HK-2 (cell line): Measurements from ENCODE around the gene LRRTM3.

Experiments used
- DNase-seq: peaks from one replicate; pipeline ENCODE4 v3.0.0-alpha.2; 2018; ENCODE audit not compliant: unreplicated experiment

The LRRTM3 gene

DNA sequence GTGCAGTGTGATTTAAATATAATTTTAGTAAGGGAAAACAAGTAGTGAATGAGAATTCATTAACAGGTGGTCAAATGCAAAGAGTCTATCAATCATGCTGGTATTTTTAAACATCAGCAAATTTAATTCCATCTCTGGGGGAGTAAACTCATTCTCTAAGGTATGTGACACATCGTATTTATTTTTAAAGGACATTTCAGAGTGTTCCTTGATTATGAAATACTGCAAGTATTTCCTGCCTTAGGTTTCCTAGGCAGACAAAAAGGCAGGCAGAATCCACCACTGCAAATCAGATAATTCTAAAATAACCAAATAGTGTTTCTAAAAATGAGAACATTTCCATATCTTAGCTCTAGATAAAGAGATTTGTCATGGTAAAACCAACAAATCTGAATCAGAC lies 193.8 kb downstream of the LRRTM3 start:
- DNase-seq: no peak

DNA sequence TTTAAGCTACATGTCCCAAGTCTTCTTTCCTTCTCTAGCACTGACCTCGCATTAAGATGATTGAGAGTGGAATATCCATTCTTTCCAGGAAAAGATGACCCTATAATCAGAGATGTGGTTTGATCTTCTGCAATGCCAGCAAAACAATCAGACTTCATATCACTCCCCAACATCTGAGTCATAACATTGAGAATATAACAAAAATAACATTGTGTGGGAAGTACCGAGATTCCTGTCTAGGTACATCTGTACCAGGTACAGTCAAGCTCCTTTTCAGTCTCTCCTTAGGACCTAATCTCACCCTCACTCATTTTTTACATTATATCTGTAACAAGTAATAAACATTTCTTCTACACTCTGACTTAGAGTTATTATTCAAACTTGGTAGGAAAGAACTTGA lies 201.6 kb downstream of the LRRTM3 start:
- no peak for DNase-seq

DNA sequence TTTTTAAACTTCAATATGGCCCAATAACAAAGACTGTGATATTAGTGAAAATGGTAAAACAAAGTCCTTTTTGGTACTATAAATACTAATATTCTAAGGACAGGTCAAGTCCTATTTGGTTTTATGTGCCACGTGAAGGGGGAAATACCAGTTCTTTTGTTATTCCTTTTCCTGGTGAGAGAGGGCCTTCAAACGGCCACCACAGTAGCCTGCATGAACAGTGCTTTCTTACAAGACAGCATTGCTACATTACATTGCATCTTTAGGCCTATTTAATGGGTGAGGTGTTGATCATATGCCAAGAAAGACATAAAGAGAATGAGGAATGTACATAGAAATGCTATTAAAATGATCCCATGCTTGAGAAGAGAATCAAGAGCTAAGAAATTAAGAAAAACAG lies 214.8 kb downstream of the LRRTM3 start:
- DNase-seq: no peak

DNA sequence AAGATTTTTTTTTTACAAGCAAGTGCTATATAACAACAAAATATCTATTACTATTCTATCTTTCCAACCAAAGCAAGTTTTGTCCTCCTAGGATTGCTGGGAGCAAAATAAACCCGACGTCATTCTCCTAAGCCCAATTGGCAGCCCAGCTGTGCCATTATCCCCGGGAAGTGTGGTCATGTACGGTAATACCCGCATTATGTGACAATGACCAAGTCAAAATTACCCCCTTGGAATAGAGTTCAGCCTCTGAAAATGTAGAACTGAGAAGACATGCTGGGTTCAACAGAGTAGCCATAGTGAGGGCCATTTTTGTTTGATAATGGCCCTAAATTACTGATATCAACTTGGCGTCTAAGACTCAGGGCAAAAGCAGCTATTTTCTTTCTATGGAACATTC lies 215.5 kb downstream of the LRRTM3 start:
- DNase-seq: no peak

DNA sequence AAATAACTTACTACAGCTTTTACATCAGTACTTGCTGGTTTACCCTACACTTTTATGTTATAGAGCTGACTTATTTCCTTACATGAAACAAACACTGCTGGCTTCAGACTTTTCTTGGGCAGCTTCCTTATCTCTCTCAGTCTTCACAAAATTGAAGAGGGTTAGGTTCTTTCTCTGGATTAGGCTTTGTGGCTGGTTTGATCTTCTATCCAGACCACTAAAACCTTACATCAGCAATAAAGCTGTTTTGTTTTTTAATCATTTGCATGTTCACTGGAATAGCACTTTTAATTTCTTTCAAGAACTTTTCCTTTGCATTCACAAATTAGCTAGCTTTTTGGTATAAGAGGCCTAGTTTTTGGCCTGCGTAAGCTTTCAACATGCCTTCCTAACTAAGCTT lies 218.7 kb downstream of the LRRTM3 start:
- DNase-seq: no peak
